NT2/D1 (cell line): ENCODE results near the gene EAF1.

Experiments used
- YY1 ChIP-seq: IDR thresholded peaks from 2 replicates; pipeline ENCODE4 v1.6.1; 2011; ENCODE audit not compliant: insufficient read length, insufficient read depth
- ZNF274 ChIP-seq: IDR thresholded peaks from 2 replicates; pipeline ENCODE4 v1.6.1; 2011; ENCODE audit warnings: mild to moderate bottlenecking, low read depth, low read length

- no peak for TF ChIP-seq ZNF274
- no peak for TF ChIP-seq YY1
Measured at GRCh38 chr3:15409239-15409638, 18.2 kb upstream of the EAF1 start.
